Ramos (cell line): Measurements from ENCODE around the gene FAM171A2.
"Not testable (repeated sequence)": the region's sequence is repeated elsewhere in the genome, so short reads cannot be mapped to it uniquely, and the experiment has no call there.

Experiments
- in situ Hi-C: fragments of 300-500 bp; cut with MboI; formaldehyde crosslinking; loops from one replicate; pipeline ENCODE4 v1.14.3; 2022; ENCODE audit warnings: low sequenced_read_pairs; ENCODE audit not compliant: unreplicated experiment

The FAM171A2 gene

GRCh38 chr17:44384281-44384822 is 20.7 kb upstream of the FAM171A2 start:
- in situ Hi-C loops, result no loop called here

GRCh38 chr17:44383861-44384260 is 20.2 kb upstream of the FAM171A2 start:
- in situ Hi-C loops, result no loop called here

GRCh38 chr17:44383363-44383762 is 19.7 kb upstream of the FAM171A2 start:
- in situ Hi-C loops, result no loop called here

- in situ Hi-C loops, result no loop called here
These were observed 19.3 kb upstream of the FAM171A2 start for GRCh38 chr17:44382917-44383316.

- in situ Hi-C loops, result no loop called here
These were observed 18.2 kb upstream of the FAM171A2 start for GRCh38 chr17:44381810-44382305.

GRCh38 chr17:44380767-44381166 is 17.1 kb upstream of the FAM171A2 start:
- in situ Hi-C loops, result no loop called here

- in situ Hi-C loops, result no loop called here
These were observed 16.2 kb upstream of the FAM171A2 start for GRCh38 chr17:44379887-44380286.

- in situ Hi-C loops, result no loop called here
These were observed 14.6 kb upstream of the FAM171A2 start for GRCh38 chr17:44378171-44378705.

- in situ Hi-C loops, result no loop called here
These were observed 13.1 kb upstream of the FAM171A2 start for GRCh38 chr17:44376779-44377178.

GRCh38 chr17:44376124-44376523 is 12.5 kb upstream of the FAM171A2 start:
- in situ Hi-C loops, result no loop called here

GRCh38 chr17:44375196-44376017 is 11.8 kb upstream of the FAM171A2 start:
- in situ Hi-C loops, result no loop called here

- in situ Hi-C loops, result no loop called here
These were observed 10.9 kb upstream of the FAM171A2 start for GRCh38 chr17:44374306-44375195.

GRCh38 chr17:44372036-44372435 is 8.4 kb upstream of the FAM171A2 start:
- in situ Hi-C loops, result no loop called here

GRCh38 chr17:44369414-44370023 is 5.9 kb upstream of the FAM171A2 start:
- in situ Hi-C loops, result not testable (repeated sequence)

GRCh38 chr17:44368391-44369243 is 5.0 kb upstream of the FAM171A2 start:
- in situ Hi-C loops, result not testable (repeated sequence)

- in situ Hi-C loops, result no loop called here
These were observed 3.8 kb upstream of the FAM171A2 start for GRCh38 chr17:44367231-44367979.

GRCh38 chr17:44365051-44365450 is 1.4 kb upstream of the FAM171A2 start:
- in situ Hi-C loops, result not testable (repeated sequence)

GRCh38 chr17:44362949-44363612 is 572 bp downstream of the FAM171A2 start:
- in situ Hi-C loops, result no loop called here
